ENCODE measurements around the gene OR2T11.
"Not testable (repeated sequence)": the region's sequence is repeated elsewhere in the genome, so short reads cannot be mapped to it uniquely, and the experiment has no call there.

OR2T11 gene, protein sequence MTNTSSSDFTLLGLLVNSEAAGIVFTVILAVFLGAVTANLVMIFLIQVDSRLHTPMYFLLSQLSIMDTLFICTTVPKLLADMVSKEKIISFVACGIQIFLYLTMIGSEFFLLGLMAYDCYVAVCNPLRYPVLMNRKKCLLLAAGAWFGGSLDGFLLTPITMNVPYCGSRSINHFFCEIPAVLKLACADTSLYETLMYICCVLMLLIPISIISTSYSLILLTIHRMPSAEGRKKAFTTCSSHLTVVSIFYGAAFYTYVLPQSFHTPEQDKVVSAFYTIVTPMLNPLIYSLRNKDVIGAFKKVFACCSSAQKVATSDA

GRCh38 chr1:248634991-248635390, at the start of gene OR2T11:
Gene OR2T11 (minus strand): TSS chr1:248635091. CDS start chr1:248627128, 7,963 bp downstream.
- FAIRE-seq, result not testable (repeated sequence)

DNA sequence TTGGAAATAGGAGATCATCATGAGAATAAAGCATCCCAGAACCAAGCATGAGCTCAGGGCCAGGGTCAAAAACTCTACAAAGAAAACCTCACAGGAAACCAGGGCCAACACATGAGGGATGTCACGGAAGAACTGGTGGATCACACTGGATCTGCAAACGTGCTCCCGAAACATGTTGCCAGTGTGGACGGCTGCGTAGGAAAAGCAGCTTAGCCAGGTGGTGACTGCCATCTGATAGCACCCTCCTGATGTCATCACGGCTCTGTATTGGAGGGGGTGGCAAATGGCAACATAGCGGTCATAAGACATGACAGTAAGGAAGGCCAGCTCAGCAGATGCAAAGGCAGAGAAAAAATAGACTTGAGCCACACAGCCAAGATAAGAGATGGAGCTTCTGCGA, 46.8 kb upstream of the OR2T11 start:
- FAIRE-seq, result no peak

GRCh38 chr1:248670003-248670402, 35.1 kb upstream of the OR2T11 start:
- no peak for FAIRE-seq

- FAIRE-seq, result not testable (repeated sequence)
Observed at GRCh38 chr1:248663453-248664328, 28.8 kb upstream of the OR2T11 start.

- FAIRE-seq, result not testable (repeated sequence)
Observed at GRCh38 chr1:248656797-248657196, 21.9 kb upstream of the OR2T11 start.

- FAIRE-seq, result not testable (repeated sequence)
Observed at GRCh38 chr1:248655354-248655753, 20.5 kb upstream of the OR2T11 start, which contains the start of gene OR2T27. Gene OR2T27 (minus strand): TSS chr1:248655528. CDS start chr1:248650884, 4,644 bp downstream.

DNA sequence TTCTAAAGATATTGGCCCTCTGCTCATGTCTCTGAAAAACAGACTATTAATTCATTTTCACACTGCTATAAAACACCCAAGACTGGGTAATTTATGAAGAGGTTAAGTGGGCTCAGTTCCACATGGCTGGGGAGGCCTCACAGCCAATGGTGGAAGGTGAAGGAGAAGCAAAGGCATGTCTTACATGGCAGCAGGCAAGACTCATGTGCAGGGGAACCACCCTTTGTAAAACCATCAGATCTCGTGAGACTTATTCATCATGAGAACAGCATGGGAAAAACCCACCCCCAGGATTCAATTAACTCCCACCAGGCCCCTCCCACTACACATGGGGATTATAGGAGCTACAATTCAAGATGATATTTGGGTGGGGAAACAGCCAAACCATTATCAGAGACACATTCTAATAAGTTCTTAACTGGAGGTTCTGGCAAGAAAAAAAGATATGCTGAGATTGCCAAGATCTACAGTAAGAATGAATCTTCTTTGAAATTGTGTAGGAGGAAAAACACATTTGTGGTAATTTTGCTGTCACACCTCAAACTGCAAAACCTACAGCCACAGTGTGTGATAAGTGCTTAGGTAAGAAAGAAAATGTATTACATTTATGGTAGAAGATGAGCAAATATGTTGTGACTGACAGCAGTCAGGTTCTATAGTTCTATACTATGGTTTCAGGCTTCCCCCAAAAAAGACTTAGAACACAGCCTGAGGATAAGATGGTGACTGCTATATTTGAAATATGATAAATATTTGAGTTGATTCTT, 14.1 kb upstream of the OR2T11 start:
- FAIRE-seq, result not testable (repeated sequence)

- not testable (repeated sequence) for FAIRE-seq
Observed at GRCh38 chr1:248645178-248645577, 10.3 kb upstream of the OR2T11 start, which contains the start of gene OR2T35. Gene OR2T35 (minus strand): TSS chr1:248645278. CDS start chr1:248639258, 6,020 bp downstream.

GRCh38 chr1:248642971-248643651, 8.2 kb upstream of the OR2T11 start:
- FAIRE-seq, result not testable (repeated sequence)

DNA sequence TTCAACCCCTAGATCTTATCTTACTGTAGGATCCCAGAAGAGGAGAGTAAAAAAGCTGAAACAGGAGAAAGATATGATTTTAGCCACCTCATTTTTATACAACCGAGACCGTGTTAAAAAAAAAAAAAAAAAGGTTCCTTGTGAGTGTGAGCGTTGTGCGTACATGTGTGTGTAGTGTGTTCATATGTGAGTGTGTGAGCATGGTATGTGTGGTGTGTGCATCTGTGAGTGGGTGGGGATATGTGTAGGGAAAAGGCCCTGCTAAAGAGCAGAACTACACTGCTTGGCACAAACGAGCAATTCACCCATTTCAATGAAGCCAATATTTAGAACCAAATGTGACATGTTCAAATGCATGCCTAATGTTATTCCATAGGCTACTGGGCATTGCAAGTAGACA, 6.7 kb upstream of the OR2T11 start:
- FAIRE-seq, result not testable (repeated sequence)

DNA sequence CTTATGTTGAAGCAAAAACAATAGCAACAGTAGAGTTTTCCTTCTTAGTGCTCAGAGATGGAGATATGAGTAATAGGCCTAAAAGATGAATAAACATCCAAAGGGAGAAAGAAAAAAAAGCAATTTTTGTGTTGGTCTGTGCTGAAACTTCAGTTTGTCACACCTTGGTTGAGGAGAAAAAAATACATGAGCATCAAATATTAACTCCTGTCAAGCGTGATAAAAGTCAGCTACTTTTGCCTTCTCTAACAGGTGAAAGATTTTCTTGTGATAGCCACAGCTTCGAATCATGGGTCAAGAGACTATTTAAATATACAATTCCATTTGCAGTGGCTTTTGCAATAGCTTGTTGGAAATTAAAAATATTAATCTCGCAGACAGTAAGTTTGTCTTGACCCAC, 6.0 kb upstream of the OR2T11 start:
- FAIRE-seq, result not testable (repeated sequence)

- not testable (repeated sequence) for FAIRE-seq
Observed at GRCh38 chr1:248639652-248640051, 4.8 kb upstream of the OR2T11 start.

- FAIRE-seq, result not testable (repeated sequence)
Observed at GRCh38 chr1:248636612-248637011, 1.7 kb upstream of the OR2T11 start.

DNA sequence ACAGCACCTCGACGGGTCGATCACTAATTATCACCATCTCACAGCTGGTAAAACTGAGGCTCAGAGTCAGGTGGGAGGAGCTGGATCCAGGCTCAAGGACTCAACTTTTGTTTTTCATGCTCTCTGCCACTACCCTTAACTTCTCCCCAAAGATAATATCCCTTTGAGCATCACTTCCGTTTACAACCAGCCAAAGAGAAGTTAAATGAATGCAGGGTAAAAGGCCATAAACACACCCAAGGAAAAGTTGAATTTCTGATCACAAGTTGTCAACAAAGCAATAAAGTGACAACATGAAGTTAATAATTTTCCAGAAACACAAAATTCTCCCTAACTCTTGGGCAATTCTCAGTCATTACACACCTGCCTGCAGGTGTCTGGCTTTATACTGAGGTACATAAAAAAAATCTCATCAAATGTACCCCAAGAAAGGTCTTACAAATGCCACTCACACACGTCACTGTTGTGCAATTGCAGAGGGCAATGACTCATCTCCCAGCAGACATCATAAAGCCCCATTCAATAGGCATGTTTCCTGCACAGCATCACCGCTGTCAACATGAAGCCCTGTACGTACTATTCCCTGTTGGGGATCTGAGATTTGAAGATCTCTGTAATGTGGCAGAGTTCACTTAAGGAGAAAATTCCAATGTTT, 3.4 kb downstream of the OR2T11 start:
- no peak for FAIRE-seq

- no peak for FAIRE-seq
Observed at GRCh38 chr1:248630551-248630950, 4.3 kb downstream of the OR2T11 start.

DNA sequence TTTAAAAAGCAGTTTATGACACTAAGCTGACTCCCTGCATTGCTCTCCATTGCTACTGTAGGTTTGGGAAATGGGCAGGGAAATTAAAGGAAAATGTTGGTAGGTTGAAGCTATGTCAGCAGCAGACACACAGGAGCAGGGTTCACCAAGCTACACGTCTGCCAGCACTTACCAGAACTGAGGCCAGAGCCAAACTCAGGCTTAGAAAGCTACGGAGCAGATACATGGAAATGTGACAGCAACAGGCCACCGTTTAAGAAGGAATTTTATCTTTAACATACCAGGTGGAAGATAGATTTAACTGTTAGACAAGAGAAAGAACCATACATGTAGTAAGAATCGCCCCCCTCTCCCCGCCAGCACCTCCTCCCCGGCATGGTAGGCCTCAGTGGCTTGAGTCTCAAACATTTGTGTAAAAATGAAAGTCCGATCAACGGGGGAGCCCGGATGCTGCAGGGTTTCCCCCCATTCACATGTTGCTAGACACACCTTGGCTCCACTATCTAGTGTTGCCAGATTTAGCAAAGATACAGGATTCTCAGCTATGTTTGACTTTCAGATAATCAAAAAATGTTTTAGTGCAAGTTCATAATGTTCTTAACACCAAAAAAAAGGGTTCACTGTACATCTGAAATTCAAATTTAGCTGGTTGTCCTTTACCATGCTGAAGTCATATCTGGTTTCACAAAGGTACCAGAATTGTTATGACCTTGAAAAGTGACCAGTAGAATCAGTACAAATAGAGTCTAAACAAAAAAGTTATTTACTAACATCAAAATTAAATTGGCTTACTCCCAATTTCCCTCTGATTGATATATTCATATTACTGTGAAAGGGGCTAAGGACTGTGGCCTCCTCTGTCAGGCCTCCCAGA, 6.7 kb downstream of the OR2T11 start:
- no peak for FAIRE-seq

DNA sequence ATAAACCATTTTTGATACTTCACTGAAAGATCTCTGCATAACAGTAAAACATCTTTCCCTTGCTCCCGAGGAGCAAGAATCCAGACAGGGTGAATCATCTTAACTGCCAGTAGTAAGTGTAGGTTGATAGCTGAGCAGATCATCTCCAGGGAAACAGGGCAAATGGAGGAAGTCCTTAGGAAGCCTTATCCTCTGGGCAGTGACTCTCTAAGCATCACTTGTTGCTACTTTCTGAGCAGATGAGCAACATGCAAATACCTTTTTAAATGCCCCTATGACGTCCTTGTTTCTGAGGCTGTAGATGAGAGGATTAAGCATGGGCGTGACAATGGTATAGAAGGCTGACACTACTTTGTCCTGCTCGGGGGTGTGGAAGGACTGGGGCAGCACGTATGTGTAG, 8.9 kb downstream of the OR2T11 start:
- no peak for FAIRE-seq

GRCh38 chr1:248625166-248625565, 9.7 kb downstream of the OR2T11 start:
- FAIRE-seq, result no peak

DNA sequence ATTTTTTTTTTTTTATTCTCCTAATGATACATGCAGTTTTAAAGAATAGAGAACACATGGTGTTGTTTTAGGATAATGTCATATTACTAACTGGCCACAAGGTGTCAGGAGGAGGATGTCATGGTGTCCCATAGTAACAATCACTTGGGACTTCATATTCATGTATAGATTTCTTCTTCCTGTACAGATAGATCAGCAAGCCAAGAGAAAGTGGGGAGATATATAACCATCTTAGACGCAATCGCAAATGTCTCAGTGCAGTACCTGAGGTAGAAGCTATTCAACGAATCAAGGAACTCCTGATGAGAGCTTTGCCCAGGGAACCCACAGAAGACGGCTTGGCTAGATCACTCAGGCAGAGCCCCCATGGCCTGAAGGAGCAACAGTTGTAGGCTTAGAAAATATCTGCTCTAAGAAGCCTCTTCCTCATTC, 12.3 kb downstream of the OR2T11 start:
- FAIRE-seq, result no peak

- no peak for FAIRE-seq
Observed at GRCh38 chr1:248621770-248622169, 13.1 kb downstream of the OR2T11 start.
